ENCODE data around the gene ZCCHC13.

ZCCHC13 gene

GRCh38 chrX:74343343-74344279 is 39.6 kb downstream of the ZCCHC13 start:
- peak; percentile 47 for DNase-seq (ENCODE audit: low spot score)
- in situ Hi-C loops (cut with MboI; ENCODE audit: low pct_unique_long_range_greater_than_20kb, low sequenced_read_pairs, unreplicated experiment), result loop anchor here (25.0 kb wide), 1 partner anchor 481 kb away; the partner anchor contains the start of gene XIST
- TF ChIP-seq CTCF (IDR thresholded peaks at IDR 0.05; ENCODE audit: extremely low read depth, insufficient read depth, missing control alignments), result peak; percentile 75

DNA sequence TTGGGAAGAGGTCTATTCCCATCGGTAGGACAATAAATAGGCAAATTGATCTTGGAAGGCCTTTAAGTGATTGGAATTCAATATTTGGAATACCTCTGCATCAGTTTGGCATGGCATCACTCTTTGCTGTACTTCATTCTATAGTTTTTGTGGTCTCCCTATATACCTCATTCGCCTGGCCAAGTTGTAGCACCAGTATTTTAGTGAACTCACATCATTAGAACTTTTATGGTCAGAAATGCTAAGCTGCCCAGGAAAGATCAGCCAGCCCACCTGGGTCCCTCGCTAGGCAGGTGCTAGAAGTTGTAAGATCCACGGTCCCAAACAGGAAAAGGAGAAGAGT is 40.3 kb downstream of the ZCCHC13 start:
- DNase-seq (ENCODE audit: low spot score), result no peak
- no peak for TF ChIP-seq CTCF (IDR thresholded peaks at IDR 0.05; ENCODE audit: extremely low read depth, insufficient read depth, missing control alignments)
- in situ Hi-C loops (cut with MboI; ENCODE audit: low pct_unique_long_range_greater_than_20kb, low sequenced_read_pairs, unreplicated experiment), result loop anchor here (25.0 kb wide), 1 partner anchor 482 kb away; the partner anchor contains the start of gene XIST

- in situ Hi-C loops (cut with MboI; ENCODE audit: low pct_unique_long_range_greater_than_20kb, low sequenced_read_pairs, unreplicated experiment), result loop anchor here (25.0 kb wide), 1 partner anchor 484 kb away; the partner anchor contains the start of gene XIST
- no peak for TF ChIP-seq CTCF (IDR thresholded peaks at IDR 0.05; ENCODE audit: extremely low read depth, insufficient read depth, missing control alignments)
- no peak for DNase-seq (ENCODE audit: low spot score)
Observed at GRCh38 chrX:74346088-74346487, 42.1 kb downstream of the ZCCHC13 start.

- no peak for DNase-seq (ENCODE audit: low spot score)
- in situ Hi-C loops (cut with MboI; ENCODE audit: low pct_unique_long_range_greater_than_20kb, low sequenced_read_pairs, unreplicated experiment), result loop anchor here (25.0 kb wide), 1 partner anchor 487 kb away; the partner anchor contains the start of gene XIST
- TF ChIP-seq CTCF (IDR thresholded peaks at IDR 0.05; ENCODE audit: extremely low read depth, insufficient read depth, missing control alignments), result no peak
Observed at GRCh38 chrX:74349387-74349786, 45.4 kb downstream of the ZCCHC13 start.

DNA sequence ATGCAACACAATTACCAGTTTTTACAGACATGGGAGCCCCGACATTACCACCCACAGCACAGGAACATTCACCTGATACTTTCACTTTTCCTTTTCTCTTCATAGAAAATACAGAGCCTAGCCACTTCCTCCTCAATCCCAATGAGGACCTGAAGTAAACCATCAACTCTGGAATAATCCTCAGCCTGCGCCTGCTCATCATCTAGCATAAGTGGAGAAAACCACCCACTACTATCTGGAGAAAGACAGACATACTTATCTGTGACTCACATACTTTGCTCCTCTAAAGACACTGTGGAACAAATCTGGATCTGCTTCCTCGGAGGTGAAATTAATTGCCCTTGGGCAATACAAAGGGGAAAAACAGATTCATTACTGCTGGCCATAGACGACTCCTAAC is 47.8 kb downstream of the ZCCHC13 start:
- no peak for TF ChIP-seq CTCF (IDR thresholded peaks at IDR 0.05; ENCODE audit: extremely low read depth, insufficient read depth, missing control alignments)
- DNase-seq (ENCODE audit: low spot score), result no peak
- in situ Hi-C loops (cut with MboI; ENCODE audit: low pct_unique_long_range_greater_than_20kb, low sequenced_read_pairs, unreplicated experiment), result no loop called here

- TF ChIP-seq CTCF (IDR thresholded peaks at IDR 0.05; ENCODE audit: extremely low read depth, insufficient read depth, missing control alignments), result no peak
- no peak for DNase-seq (ENCODE audit: low spot score)
- in situ Hi-C loops (cut with MboI; ENCODE audit: low pct_unique_long_range_greater_than_20kb, low sequenced_read_pairs, unreplicated experiment), result no loop called here
Observed at GRCh38 chrX:74353984-74354383, 50.0 kb downstream of the ZCCHC13 start.
